LNCaP clone FGC (cell line): ENCODE results near the gene POLR2A.

Experiments
- DNase-seq: peaks from one replicate; pipeline ENCODE4 v3.0.0-alpha.2; 2011; ENCODE audit warnings: low read depth
- H3K4me3 ChIP-seq: 2 replicates; pipeline ENCODE4 v1.5.1; 2011; ENCODE audit warnings: mild to moderate bottlenecking, low read depth, low read length, control low read depth
- TF ChIP-seq, protein P1 (sequence below): IDR thresholded peaks from 2 replicates; pipeline ENCODE4 v1.5.1; 2012; ENCODE audit warnings: mild to moderate bottlenecking; ENCODE audit not compliant: control insufficient read depth, insufficient read depth; ENCODE audit errors: extremely low read depth

The POLR2A gene

DNA sequence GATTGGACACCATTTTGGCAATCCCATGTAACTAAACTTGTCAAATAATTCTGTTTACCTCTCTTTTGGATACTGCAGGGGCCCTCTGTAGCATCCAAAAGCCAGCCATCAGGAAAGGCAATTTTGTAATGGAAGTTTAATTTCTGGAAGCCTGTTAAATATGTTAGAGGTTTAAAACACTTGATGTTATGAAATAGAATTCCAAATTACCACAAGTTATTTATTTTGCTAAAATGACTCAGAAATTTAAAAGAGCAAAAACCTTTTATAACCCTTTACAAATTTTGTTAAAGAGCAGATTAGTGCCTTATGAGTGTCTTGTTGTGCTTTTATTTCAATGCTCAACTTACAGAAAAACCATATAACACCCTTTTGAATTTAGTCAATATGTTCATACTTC, 44.7 kb downstream of the POLR2A start:
- TF ChIP-seq, protein P1, sequence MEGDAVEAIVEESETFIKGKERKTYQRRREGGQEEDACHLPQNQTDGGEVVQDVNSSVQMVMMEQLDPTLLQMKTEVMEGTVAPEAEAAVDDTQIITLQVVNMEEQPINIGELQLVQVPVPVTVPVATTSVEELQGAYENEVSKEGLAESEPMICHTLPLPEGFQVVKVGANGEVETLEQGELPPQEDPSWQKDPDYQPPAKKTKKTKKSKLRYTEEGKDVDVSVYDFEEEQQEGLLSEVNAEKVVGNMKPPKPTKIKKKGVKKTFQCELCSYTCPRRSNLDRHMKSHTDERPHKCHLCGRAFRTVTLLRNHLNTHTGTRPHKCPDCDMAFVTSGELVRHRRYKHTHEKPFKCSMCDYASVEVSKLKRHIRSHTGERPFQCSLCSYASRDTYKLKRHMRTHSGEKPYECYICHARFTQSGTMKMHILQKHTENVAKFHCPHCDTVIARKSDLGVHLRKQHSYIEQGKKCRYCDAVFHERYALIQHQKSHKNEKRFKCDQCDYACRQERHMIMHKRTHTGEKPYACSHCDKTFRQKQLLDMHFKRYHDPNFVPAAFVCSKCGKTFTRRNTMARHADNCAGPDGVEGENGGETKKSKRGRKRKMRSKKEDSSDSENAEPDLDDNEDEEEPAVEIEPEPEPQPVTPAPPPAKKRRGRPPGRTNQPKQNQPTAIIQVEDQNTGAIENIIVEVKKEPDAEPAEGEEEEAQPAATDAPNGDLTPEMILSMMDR: no peak
- no peak for DNase-seq

DNA sequence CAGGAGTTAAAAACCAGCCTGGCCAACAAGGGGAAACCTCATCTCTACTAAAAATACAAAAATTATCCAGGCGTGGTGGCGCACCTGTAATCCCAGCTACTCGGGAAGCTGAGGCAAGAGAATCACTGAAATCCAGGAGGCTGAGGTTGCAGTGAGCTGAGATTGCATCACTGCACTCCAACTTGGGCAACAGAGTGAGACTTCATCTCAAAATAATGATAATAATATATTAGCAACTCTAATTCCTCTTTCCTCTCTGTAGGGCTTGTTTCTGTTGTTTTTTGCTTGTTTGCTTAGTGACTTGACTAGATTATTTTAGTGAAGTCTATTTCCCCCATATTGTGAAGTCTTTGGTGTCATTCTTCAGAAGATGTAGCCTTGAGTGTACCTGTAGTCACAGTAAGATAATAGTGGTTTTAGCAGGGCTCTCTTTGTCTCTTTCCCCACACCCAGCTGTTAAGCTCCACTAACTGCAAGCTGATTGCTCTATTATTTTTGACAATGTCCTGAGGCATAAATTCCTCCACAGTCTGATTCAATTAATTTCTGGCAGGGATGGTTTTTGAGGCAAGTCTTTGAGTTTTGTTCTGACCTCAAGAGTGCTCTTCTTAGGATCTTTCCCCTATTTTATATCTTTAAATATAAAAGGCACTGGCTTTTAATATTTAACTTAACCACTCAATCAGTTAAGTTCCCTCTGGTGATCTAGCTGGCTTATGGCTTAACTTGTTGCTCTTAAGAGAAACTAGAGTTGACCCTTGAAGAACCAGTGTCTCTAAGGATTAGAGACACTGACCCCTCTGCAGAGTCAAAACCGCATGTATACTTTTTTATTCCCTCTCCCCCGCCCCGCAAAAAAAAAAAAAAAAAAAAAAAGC, 46.1 kb downstream of the POLR2A start:
- H3K4me3 ChIP-seq: no peak overlapping the region
- no peak for DNase-seq

More for the DNA sequence above, 44.7 kb downstream of the POLR2A start:
- H3K4me3 ChIP-seq: no peak overlapping the region

DNA sequence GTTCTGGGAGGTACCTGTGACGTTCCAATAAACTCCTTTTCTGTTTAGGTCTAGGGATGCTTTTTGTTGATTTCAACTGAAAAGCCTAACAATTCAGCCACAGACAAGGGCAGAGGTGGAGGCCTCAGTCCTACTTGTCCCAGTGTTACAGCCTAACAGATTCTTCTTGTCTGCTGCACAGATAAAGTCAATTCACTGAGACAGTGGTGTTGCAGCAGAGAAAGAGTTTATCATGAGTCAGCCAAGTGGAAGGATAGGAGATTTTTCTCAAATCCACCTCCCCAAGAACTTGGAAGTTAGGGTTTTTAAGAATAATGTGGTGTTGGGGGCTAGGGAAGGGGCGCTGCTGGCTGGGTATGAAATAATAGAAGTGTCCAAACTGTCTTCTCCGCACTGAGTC, 53.9 kb downstream of the POLR2A start:
- no peak overlapping the region for H3K4me3 ChIP-seq
- TF ChIP-seq, protein P1: no peak
- DNase-seq: no peak

More for the DNA sequence above, 46.1 kb downstream of the POLR2A start:
- TF ChIP-seq, protein P1: no peak

DNA sequence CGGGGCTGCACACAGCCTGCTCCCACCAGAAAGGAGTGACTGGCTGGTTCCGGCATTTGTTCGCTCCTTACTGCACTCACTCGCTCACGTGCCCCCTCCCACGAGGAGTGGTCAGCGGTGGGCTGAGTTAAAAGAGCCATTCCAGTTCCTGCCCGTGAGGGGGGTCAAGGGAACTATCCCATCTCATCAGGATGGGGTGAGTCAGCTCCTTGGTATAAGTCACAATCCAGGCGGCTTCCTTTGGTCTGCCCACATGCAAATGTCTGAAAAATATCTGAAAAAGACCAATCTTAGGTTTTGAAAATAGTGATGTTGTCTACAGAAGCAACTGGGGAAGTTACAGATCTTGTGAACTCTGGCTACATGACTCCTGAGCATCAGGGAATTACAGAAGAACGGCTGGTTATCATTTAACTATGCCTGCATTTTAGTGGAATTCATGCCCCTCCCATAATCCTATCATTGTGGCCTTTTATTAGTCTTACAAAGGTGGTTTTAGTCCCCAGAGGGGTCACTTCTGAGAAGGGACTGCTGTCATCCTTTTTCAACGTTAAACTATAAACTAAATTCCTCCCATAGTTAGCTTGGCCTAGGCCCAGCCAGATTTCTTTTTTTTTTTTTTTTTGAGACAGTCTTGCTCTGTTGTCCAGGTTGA, 54.9 kb downstream of the POLR2A start:
- H3K4me3 ChIP-seq: no peak overlapping the region
- no peak for DNase-seq
- TF ChIP-seq, protein P1: no peak

DNA sequence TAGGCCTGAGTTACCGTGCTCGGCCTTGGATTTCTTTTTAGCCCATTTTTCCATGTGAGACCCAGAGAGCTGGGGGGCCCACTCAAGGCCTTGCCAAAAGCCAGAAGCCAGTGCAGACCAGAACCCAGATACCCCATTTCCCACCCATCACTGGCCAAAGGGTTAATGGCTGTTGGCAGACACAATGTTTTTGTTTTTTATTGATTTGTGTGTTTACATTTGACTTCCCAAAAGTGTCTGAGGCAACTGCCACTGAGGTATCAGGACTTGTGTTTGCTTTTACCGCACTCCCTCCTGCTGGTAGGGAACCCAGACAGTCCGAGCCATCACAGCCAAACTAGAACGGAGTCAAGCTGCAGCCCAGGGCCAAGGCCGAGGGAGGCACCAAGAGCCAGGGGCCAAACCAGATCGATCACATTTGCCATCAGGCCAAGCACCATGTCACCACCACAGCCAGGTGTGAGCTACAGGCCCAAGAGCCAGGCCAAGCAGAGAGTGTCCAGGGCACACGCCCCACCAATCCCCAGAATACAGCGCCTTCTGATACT, 57.0 kb downstream of the POLR2A start:
- DNase-seq: no peak
- H3K4me3 ChIP-seq: no peak overlapping the region
- TF ChIP-seq, protein P1: no peak

DNA sequence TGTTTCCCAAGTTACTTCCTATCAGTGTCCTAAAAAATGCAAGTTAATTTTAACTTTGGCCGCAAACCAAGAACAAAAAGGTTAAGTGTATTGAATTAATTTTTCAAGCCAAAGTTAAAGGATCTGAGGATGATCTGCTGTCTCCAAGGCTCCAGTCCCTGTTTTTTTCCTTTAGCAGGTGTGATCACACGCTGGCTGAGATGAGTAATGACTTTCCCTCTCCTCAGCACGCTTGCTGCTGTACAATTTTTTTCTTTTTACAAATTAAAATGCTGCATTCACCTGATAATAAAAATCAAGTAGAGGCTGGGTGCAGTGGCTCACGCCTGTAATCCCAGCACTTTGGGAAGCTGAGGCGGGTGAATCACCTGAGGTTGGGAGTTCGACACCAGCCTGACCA, 60.7 kb downstream of the POLR2A start:
- no peak overlapping the region for H3K4me3 ChIP-seq
- TF ChIP-seq, protein P1: no peak
- DNase-seq: no peak
